Thoracic aorta (tissue), 2 donors: ENCODE results near the gene CUL2. TPM values are rescaled to one million over a fixed set of nuclear protein-coding genes. Genes with fewer than 3 reads are reported as not detected.

ENCODE experiments used
- ATAC-seq: fragments of 150-250 bp; one replicate; pipeline ENCODE4 v1.8.0; 2017; ENCODE audit warnings: low read depth; ENCODE audit not compliant: insufficient number of reproducible peaks, low FRiP score
- DNase-seq: peaks from one replicate; pipeline ENCODE4 v3.0.0-alpha.2; 2020; ENCODE audit warnings: low spot score
- H3K27ac ChIP-seq, 2 donors: fragments of 200-600 bp; sonication (generic); 1 replicate in 1 of 2; 2 replicates in 1 of 2; pipeline ENCODE4 v1.5.1; 2016; ENCODE audit warnings: mild to moderate bottlenecking in 2 of 2, moderate library complexity in 2 of 2
- H3K27me3 ChIP-seq: fragments of 200-600 bp; sonication (generic); replicated peaks from 2 replicates; pipeline ENCODE4 v1.6.0; 2016; ENCODE audit warnings: mild to moderate bottlenecking; ENCODE audit not compliant: insufficient read depth
- H3K36me3 ChIP-seq: fragments of 200-600 bp; sonication (generic); one replicate; pipeline ENCODE4 v1.5.1; 2016
- H3K4me1 ChIP-seq, 2 donors: fragments of 200-600 bp; sonication (generic); 1 replicate in 1 of 2; 2 replicates in 1 of 2; pipeline versions ENCODE4 v1.5.1 to v1.6.0; 2016; ENCODE audit warnings: low read depth in 2 of 2, mild to moderate bottlenecking in 1 of 2; ENCODE audit not compliant: control insufficient read depth in 1 of 2
- H3K4me3 ChIP-seq: fragments of 200-600 bp; sonication (generic); 2 replicates; pipeline ENCODE4 v1.5.1; 2016; ENCODE audit warnings: mild to moderate bottlenecking
- H3K9me3 ChIP-seq: fragments of 200-600 bp; sonication (generic); 2 replicates; pipeline ENCODE4 v1.5.1; 2016
- CTCF ChIP-seq: fragments of 200-600 bp; sonication (generic); IDR thresholded peaks from one replicate; pipeline ENCODE4 v1.5.1; 2019; ENCODE audit warnings: antibody characterized with exemption
- total RNA-seq, 2 donors: library from RNA; depleted of rRNA; stranded (reverse); fragments of >200 nt; gene quantifications; one replicate each; pipeline versions ENCODE4 v1.1.0 to v1.2.3, GENCODE V29; 2016

The CUL2 gene
- total RNA-seq, 2 donors from 2014 or later, result 9.6 to 11.8 TPM

GRCh38 chr10:35004651-35005050 is 85.5 kb downstream of the CUL2 start:
- ATAC-seq (no peak), DNase-seq (no peak)
- Histone ChIP-seq H3K36me3 (peaks cover 2% of the 10 kb centered on the region), H3K27ac (no peak overlapping the region), H3K27me3 (no peaks in the 10 kb centered on the region), H3K4me1 (no peaks in the 10 kb centered on the region), H3K9me3 (no peaks in the 10 kb centered on the region), H3K4me3 (no peak overlapping the region)
- TF ChIP-seq CTCF, result no peak

GRCh38 chr10:35003906-35004305 is 86.2 kb downstream of the CUL2 start:
- ATAC-seq, result no peak
- Histone ChIP-seq H3K9me3 (no peaks in the 10 kb centered on the region), H3K4me1 (no peaks in the 10 kb centered on the region), H3K4me3 (no peak overlapping the region), H3K27me3 (no peaks in the 10 kb centered on the region), H3K36me3 (peaks cover 2% of the 10 kb centered on the region), H3K27ac (no peak overlapping the region)
- no peak for DNase-seq
- no peak for TF ChIP-seq CTCF

- H3K4me3 ChIP-seq, result no peak overlapping the region
- no peak for TF ChIP-seq CTCF
- no peaks in the 10 kb centered on the region for H3K4me1 ChIP-seq
- H3K9me3 ChIP-seq, result no peaks in the 10 kb centered on the region
- DNase-seq (no peak), ATAC-seq (no peak)
- H3K36me3 ChIP-seq, result no peaks in the 10 kb centered on the region
- no peaks in the 10 kb centered on the region for H3K27me3 ChIP-seq
- H3K27ac ChIP-seq, result no peak overlapping the region
Observed at GRCh38 chr10:35000936-35001335, 89.2 kb downstream of the CUL2 start.

GRCh38 chr10:34999532-34999931 is 90.6 kb downstream of the CUL2 start:
- Histone ChIP-seq H3K9me3 (no peaks in the 10 kb centered on the region), H3K4me1 (no peaks in the 10 kb centered on the region), H3K27ac (no peak overlapping the region), H3K27me3 (no peaks in the 10 kb centered on the region), H3K36me3 (no peaks in the 10 kb centered on the region), H3K4me3 (no peak overlapping the region)
- TF ChIP-seq CTCF, result no peak
- ATAC-seq (no peak), DNase-seq (no peak)

GRCh38 chr10:34998940-34999339 is 91.2 kb downstream of the CUL2 start:
- H3K4me3 ChIP-seq, result no peak overlapping the region
- DNase-seq (no peak), ATAC-seq (no peak)
- TF ChIP-seq CTCF, result no peak
- H3K9me3 ChIP-seq, result no peaks in the 10 kb centered on the region
- no peaks in the 10 kb centered on the region for H3K4me1 ChIP-seq
- H3K27me3 ChIP-seq, result no peaks in the 10 kb centered on the region
- H3K27ac ChIP-seq, result no peak overlapping the region
- H3K36me3 ChIP-seq, result no peaks in the 10 kb centered on the region
